Measurements from ENCODE around the gene RASSF4. TPM values are rescaled to one million over a fixed set of nuclear protein-coding genes. Genes with fewer than 3 reads are reported as not detected.

RASSF4 gene
- total RNA-seq, 4 donors from 2014 or later = 27.6 to 41.5 (median 32.7) TPM

DNA sequence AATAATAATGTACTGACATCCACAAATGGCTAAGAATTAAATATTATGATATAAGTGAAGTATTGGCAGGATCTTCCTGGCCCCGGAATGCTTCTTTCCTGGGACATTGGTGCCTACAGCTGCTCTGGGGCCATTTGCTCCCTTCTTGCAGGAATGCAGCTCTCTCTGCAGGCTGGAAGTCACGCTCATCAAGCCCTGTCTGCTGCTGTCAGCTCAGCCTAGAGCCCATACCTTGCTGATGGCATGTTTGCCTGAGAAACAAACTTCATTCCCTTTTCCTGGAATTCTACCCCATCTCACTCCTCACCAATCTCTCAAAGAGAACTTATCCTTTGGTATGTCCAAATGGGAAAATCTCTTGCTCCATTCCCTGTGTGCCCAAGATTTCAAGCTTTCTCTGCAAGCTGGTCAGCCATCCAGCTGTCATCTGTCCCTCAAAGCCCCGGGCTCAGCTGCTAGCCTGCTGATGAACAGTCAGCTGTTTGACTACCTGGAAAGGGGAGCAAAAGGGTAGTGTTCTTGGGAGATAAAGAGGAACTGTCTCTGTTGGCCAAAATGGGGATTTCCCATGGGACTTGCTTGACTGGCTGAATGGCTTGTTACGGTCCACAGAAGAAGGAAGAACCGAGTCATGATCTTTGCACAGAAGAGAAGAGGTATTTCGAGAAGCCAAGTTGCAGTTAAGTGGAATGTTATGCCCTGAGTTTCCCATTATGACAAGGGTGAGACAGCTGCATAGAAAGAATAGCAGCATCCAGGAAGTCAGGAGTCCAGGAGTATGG is 12.0 kb upstream of the RASSF4 start:
- WGBS = 73% methylated on average over 6 of the region's 6 CpGs
- Histone ChIP-seq H3K27ac (replicated peaks in 1 of 4) (no peak overlapping the region), H3K36me3 (no peaks in the 10 kb centered on the region), H3K9me3 (peaks cover 0 to 5% (median 3%) of the 10 kb centered on the region in 4 donors), H3K4me1 (peaks cover 10 to 52% (median 14%) of the 10 kb centered on the region in 4 donors), H3K4me3 (no peak overlapping the region), H3K27me3 (no peaks in the 10 kb centered on the region)
- TF ChIP-seq EP300 (IDR thresholded peaks at IDR 0.05) (no peak), POLR2AphosphoS5 (IDR thresholded peaks at IDR 0.05) (no peak), POLR2A (IDR thresholded peaks at IDR 0.05; ENCODE audit: low read depth) (no peak)
- TF ChIP-seq, protein P1, sequence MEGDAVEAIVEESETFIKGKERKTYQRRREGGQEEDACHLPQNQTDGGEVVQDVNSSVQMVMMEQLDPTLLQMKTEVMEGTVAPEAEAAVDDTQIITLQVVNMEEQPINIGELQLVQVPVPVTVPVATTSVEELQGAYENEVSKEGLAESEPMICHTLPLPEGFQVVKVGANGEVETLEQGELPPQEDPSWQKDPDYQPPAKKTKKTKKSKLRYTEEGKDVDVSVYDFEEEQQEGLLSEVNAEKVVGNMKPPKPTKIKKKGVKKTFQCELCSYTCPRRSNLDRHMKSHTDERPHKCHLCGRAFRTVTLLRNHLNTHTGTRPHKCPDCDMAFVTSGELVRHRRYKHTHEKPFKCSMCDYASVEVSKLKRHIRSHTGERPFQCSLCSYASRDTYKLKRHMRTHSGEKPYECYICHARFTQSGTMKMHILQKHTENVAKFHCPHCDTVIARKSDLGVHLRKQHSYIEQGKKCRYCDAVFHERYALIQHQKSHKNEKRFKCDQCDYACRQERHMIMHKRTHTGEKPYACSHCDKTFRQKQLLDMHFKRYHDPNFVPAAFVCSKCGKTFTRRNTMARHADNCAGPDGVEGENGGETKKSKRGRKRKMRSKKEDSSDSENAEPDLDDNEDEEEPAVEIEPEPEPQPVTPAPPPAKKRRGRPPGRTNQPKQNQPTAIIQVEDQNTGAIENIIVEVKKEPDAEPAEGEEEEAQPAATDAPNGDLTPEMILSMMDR (IDR thresholded peaks at IDR 0.05) = no peak
- intact Hi-C loops (cut with DNase I) = no loop called here
- DNase-seq (ENCODE audit: extremely low spot score) = no peak

DNA sequence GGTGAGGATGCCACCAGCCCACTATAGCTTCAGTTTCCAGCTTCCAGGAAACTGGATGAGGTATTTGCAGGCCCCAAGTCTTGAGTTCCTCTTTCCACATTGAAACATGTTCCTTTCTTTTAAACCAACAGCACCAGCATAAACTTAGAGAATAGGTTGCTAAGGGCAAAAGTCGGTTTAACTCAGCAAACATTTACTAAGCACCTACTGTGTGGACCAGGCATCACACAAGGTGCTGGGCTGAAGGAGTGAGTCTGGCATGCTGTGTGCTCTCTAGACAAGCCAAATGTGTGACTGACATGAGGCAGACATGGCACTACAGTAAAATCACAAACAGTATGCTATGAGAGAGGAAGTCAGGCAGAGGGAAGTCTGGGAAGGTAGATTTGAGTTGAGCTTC is 11.0 kb upstream of the RASSF4 start:
- intact Hi-C loops (cut with DNase I) = no loop called here
- H3K4me1 ChIP-seq = peaks cover 10 to 60% (median 20%) of the 10 kb centered on the region in 4 donors
- WGBS = 78% methylated on average over 1 of the region's 1 CpG
- peaks cover 0 to 6% (median 0%) of the 10 kb centered on the region in 4 donors for H3K36me3 ChIP-seq
- H3K9me3 ChIP-seq = peaks cover 0 to 5% (median 3%) of the 10 kb centered on the region in 4 donors
- no peak overlapping the region for H3K27ac ChIP-seq (replicated peaks in 1 of 4)
- no peak overlapping the region for H3K4me3 ChIP-seq
- TF ChIP-seq, protein P1 (IDR thresholded peaks at IDR 0.05) = no peak
- DNase-seq (ENCODE audit: extremely low spot score) = no peak
- no peaks in the 10 kb centered on the region for H3K27me3 ChIP-seq

DNA sequence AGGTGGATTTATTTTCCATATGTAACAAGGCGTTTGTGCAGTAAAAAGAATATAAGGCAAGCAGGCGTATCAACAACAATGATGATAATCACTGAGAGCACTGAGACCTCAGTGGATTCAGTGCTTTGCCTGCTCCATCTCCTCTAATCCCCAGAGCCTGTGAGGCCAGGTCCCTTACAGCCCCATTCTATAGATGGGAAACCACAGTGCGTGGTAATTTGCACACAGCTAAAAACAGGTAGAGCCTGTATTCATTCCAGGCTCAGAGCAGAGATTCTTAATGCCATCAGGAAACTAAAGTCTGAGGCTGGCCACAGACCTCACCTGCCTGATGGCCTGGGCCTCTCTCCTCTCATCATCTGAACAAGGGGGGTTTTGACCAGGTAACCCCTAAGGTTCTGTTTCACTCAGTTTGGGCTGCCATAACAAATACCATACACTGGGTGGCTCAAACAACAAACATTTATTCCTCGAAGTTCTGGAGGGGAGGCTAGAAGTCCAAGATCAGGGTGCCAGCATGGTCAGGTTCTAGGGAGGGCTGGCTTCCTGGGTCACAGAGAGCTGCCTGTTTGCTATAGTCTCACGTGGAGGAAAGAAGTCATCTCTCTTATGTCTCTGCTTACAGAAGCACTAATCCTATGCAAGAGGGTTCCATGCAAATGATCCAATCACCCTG is 10.3 kb upstream of the RASSF4 start:
- WGBS = 100% methylated on average over 2 of the region's 5 CpGs
- H3K4me1 ChIP-seq = peaks cover 10 to 60% (median 23%) of the 10 kb centered on the region in 4 donors

DNA sequence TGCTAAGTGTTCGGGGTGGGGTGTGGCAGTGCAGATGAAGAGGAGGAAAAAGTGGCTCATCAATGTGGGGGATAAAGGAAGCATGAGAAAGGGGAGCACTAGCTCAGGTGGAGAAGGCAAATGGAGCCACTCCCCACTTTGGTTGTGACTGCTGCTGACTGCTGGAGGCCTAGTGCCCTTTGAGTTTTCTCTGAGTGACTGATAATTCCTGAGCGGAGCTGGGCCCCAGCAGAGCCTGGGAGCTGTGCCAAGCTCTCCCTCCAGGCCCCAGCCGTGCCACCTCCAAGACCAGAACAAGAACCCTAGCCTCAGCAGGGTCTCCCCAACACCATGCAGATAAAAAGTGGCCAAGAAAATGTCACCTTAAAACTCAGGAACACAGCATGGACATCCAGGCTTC is 9.7 kb upstream of the RASSF4 start:
- Histone ChIP-seq H3K4me1 (peaks cover 10 to 64% (median 23%) of the 10 kb centered on the region in 4 donors), H3K27ac (replicated peaks in 1 of 4) (peak overlapping the region in 1 of 4 donors; percentile 1), H3K36me3 (peaks cover 0 to 10% (median 0%) of the 10 kb centered on the region in 4 donors), H3K4me3 (no peak overlapping the region), H3K9me3 (no peaks in the 10 kb centered on the region), H3K27me3 (no peaks in the 10 kb centered on the region)
- DNase-seq (ENCODE audit: extremely low spot score) = no peak
- 83% methylated on average over 3 of the region's 3 CpGs for WGBS
- intact Hi-C loops (cut with DNase I) = no loop called here
- TF ChIP-seq EP300 (IDR thresholded peaks at IDR 0.05) (no peak), POLR2A (IDR thresholded peaks at IDR 0.05; ENCODE audit: low read depth) (no peak), POLR2AphosphoS5 (IDR thresholded peaks at IDR 0.05) (no peak)
- TF ChIP-seq, protein P1 (IDR thresholded peaks at IDR 0.05) = no peak

More for the DNA sequence above, 10.3 kb upstream of the RASSF4 start:
- no peak for TF ChIP-seq POLR2AphosphoS5 (IDR thresholded peaks at IDR 0.05)
- no peak for TF ChIP-seq EP300 (IDR thresholded peaks at IDR 0.05)
- TF ChIP-seq, protein P1 (IDR thresholded peaks at IDR 0.05) = no peak
- TF ChIP-seq POLR2A (IDR thresholded peaks at IDR 0.05; ENCODE audit: low read depth) = no peak
- no peak overlapping the region for H3K4me3 ChIP-seq
- H3K9me3 ChIP-seq = peaks cover 0 to 4% (median 2%) of the 10 kb centered on the region in 4 donors
- no peak overlapping the region for H3K27ac ChIP-seq (replicated peaks in 1 of 4)
- intact Hi-C loops (cut with DNase I) = no loop called here
- H3K27me3 ChIP-seq = no peaks in the 10 kb centered on the region
- peaks cover 0 to 10% (median 0%) of the 10 kb centered on the region in 4 donors for H3K36me3 ChIP-seq
- no peak for DNase-seq (ENCODE audit: extremely low spot score)
